Karpas-422 (cell line): ENCODE measurements around the gene EGFLAM. TPM values are rescaled to one million over a fixed set of nuclear protein-coding genes. Genes with fewer than 3 reads are reported as not detected.

Source experiments
- DNase-seq: peaks from one replicate; pipeline ENCODE4 v3.0.0-alpha.2; 2015
- H2AFZ ChIP-seq: fragments of 200-600 bp; sonication (generic); 2 replicates; pipeline ENCODE4 v1.6.1; 2014; ENCODE audit warnings: antibody characterized with exemption, low read length, mixed read lengths
- H3K27ac ChIP-seq: fragments of 200-600 bp; sonication (generic); 2 replicates; pipeline ENCODE4 v1.5.1; 2014; ENCODE audit warnings: mild to moderate bottlenecking, low read length, moderate library complexity
- H3K27me3 ChIP-seq: fragments of 200-600 bp; sonication (generic); 2 replicates; pipeline ENCODE4 v1.6.1; 2014; ENCODE audit warnings: low read length, mixed read lengths
- H3K36me3 ChIP-seq: fragments of 200-600 bp; sonication (generic); 2 replicates; pipeline ENCODE4 v1.6.1; 2014; ENCODE audit warnings: low read length, mixed read lengths; ENCODE audit not compliant: insufficient read depth
- H3K4me1 ChIP-seq: fragments of 200-600 bp; sonication (generic); 2 replicates; pipeline ENCODE4 v1.6.1; 2014; ENCODE audit warnings: mild to moderate bottlenecking, low read length, mixed read lengths
- H3K4me2 ChIP-seq: fragments of 200-600 bp; sonication (generic); 2 replicates; pipeline ENCODE4 v1.6.1; 2014; ENCODE audit warnings: low read length, low read depth, mild to moderate bottlenecking; ENCODE audit not compliant: poor library complexity, severe bottlenecking
- H3K4me3 ChIP-seq: fragments of 200-600 bp; sonication (generic); 2 replicates; pipeline ENCODE4 v1.5.1; 2014; ENCODE audit warnings: mild to moderate bottlenecking, antibody characterized with exemption, low read length, mixed read lengths
- H3K79me2 ChIP-seq: fragments of 200-600 bp; sonication (generic); 2 replicates; pipeline ENCODE4 v1.6.1; 2014; ENCODE audit warnings: mild to moderate bottlenecking, low read length, mixed read lengths
- H3K9ac ChIP-seq: fragments of 200-600 bp; sonication (generic); 2 replicates; pipeline ENCODE4 v1.6.0; 2014; ENCODE audit warnings: low read length
- H3K9me2 ChIP-seq: fragments of 200-600 bp; sonication (generic), shearing (Covaris generic); replicated peaks from 2 replicates; pipeline ENCODE4 v1.6.0; 2014; ENCODE audit warnings: mild to moderate bottlenecking, low read length, moderate library complexity; ENCODE audit not compliant: insufficient read depth
- H3K9me3 ChIP-seq: fragments of 300-700, 200-600 bp; sonication (generic); 2 replicates; pipeline ENCODE4 v1.6.1; 2014; ENCODE audit warnings: low read length, mixed read lengths
- H4K20me1 ChIP-seq: fragments of 200-600 bp; sonication (generic); 2 replicates; pipeline ENCODE4 v1.6.1; 2014; ENCODE audit warnings: mild to moderate bottlenecking, antibody characterized with exemption, low read length, low read depth; ENCODE audit not compliant: insufficient read depth
- total RNA-seq: library from RNA; depleted of rRNA; stranded (reverse); fragments of >200 nt; shearing (Covaris generic); gene quantifications from 2 replicates; pipeline ENCODE4 v1.2.3, GENCODE V29; 2014; ENCODE audit warnings: low replicate concordance

EGFLAM gene
- total RNA-seq, 1 experiment from 2014 or later = not detected

DNA sequence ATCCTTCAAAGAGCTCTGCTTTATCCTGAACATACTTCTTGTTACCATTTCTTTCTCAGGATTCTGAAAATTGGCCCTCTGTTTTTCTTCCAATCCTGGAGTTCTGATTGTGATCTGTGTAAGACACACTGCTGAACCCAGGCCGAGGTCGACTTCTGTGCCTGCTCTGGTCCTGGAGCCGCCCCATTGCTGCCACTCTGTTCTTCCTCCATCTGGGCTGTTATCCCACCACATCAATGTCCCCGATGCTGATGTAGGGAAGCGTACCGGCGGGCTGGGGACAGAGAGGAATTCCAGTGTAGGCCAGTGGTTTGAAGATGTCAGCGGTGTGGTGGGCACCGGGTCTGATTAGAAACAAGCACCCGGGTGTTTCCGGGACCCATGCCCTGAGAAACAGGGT, 195.6 kb downstream of the EGFLAM start:
- Histone ChIP-seq H3K4me1 (peaks cover 37% of the 10 kb centered on the region), H3K4me3 (no peak overlapping the region), H4K20me1 (peaks cover 31% of the 10 kb centered on the region; the same call in 1 of the 2 replicates), H2AFZ (no peak overlapping the region), H3K36me3 (no peaks in the 10 kb centered on the region), H3K4me2 (peak overlapping the region; percentile 42), H3K9me3 (no peaks in the 10 kb centered on the region), H3K9ac (no peak overlapping the region), H3K27me3 (no peaks in the 10 kb centered on the region), H3K27ac (no peak overlapping the region), H3K9me2 (no peaks in the 10 kb centered on the region), H3K79me2 (no peaks in the 10 kb centered on the region)
- DNase-seq = no peak

DNA sequence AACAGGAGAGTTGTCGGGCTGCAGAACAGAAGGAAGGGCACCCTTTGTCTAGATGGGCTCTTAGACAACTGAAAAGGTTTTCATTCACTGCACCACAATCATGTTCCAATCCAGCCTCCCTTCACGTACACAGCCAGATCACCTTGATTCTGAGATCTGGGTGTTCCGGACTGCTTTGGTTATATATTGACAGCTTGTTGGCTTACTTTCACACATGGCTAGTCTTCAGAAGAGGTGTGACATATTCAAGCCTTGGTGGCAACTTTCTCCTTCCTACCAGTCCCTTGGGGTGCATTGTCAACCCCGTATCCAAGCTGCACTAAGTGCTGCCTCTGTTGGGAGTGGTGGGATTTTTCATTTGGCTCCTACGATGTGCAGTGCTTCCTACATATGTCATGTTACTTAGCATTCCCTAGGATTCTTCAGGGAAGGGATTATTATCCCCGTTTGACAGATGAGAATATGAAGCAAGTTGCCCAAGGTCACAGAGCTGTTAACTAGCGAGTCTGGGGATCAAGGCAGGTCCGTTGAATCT, 197.5 kb downstream of the EGFLAM start:
- H3K4me1 ChIP-seq = peaks cover 37% of the 10 kb centered on the region
- H3K4me3 ChIP-seq = no peak overlapping the region
- H3K9ac ChIP-seq = no peak overlapping the region
- H3K9me2 ChIP-seq = no peaks in the 10 kb centered on the region
- no peak overlapping the region for H2AFZ ChIP-seq
- no peaks in the 10 kb centered on the region for H3K36me3 ChIP-seq
- H3K27ac ChIP-seq = no peak overlapping the region
- peaks cover 28% of the 10 kb centered on the region; the same call in 1 of the 2 replicates for H4K20me1 ChIP-seq
- H3K9me3 ChIP-seq = no peaks in the 10 kb centered on the region
- no peaks in the 10 kb centered on the region for H3K79me2 ChIP-seq
- H3K4me2 ChIP-seq = no peak overlapping the region
- no peak for DNase-seq
- no peaks in the 10 kb centered on the region for H3K27me3 ChIP-seq

DNA sequence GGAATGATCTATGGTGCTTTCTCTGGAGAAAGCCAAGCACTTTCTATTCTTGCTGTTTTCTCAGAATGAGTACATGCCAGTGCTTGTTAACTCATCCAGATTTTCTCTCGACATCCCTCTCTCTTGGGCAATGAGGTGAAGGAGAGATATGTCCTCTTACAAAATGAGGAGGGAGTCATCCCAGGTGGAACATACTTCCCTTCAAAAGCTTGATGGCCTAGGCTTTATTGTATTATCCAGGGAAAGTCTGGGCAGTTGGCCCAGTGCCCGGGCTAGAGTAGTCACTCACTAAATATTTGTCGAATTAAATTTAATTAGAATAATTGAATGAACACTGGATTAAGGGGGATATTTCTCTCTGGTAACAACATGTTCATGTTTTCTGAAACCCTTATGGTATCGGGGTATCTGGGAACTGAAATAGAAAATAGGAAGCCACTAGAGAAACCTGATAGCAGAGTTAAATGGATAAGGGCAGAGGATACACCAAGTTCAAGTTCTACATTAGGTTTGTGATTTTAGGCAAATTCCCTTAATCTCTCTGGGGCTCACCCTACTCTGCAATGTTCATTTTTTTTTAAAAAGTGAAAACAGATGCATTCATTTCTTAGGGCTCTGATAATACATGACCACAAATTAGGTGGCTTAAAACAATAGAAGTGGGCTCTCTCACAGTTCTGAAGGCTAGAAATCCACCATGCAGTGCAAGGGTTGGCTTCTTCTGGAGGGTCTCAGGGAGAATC, 198.5 kb downstream of the EGFLAM start:
- Histone ChIP-seq H3K9me3 (no peaks in the 10 kb centered on the region), H2AFZ (no peak overlapping the region), H3K9me2 (no peaks in the 10 kb centered on the region), H3K4me2 (no peak overlapping the region), H3K79me2 (no peaks in the 10 kb centered on the region), H3K27ac (no peak overlapping the region), H3K4me3 (no peak overlapping the region), H3K27me3 (no peaks in the 10 kb centered on the region), H3K4me1 (peaks cover 37% of the 10 kb centered on the region), H4K20me1 (peaks cover 23% of the 10 kb centered on the region; the same call in 1 of the 2 replicates), H3K36me3 (no peaks in the 10 kb centered on the region), H3K9ac (no peak overlapping the region)
- DNase-seq = no peak

DNA sequence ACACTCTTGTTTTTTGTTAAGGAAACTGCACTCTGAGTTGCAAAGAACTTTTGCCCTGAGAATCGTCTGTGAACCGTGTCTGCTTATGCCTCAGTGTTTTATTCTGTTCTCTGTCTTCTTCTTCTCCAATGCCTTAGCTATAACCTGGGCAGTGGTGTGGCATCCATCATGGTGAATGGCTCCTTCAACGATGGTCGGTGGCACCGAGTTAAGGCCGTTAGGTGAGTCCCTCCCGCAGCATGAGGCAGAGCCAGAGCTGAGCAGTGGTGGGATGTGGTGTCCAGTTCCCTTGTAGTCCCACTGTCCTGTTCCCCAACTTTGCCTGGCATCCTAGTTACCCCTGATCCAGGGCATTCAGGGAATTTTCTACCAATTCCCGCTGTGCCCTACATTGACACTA, 199.8 kb downstream of the EGFLAM start:
- Histone ChIP-seq H3K4me1 (peaks cover 29% of the 10 kb centered on the region), H3K4me3 (no peak overlapping the region), H3K4me2 (no peak overlapping the region), H2AFZ (no peak overlapping the region), H3K27me3 (no peaks in the 10 kb centered on the region), H3K36me3 (no peaks in the 10 kb centered on the region), H3K79me2 (no peaks in the 10 kb centered on the region), H3K9ac (no peak overlapping the region), H3K27ac (no peak overlapping the region), H3K9me3 (no peaks in the 10 kb centered on the region), H4K20me1 (peaks cover 11% of the 10 kb centered on the region; the same call in 1 of the 2 replicates), H3K9me2 (no peaks in the 10 kb centered on the region)
- DNase-seq = no peak

DNA sequence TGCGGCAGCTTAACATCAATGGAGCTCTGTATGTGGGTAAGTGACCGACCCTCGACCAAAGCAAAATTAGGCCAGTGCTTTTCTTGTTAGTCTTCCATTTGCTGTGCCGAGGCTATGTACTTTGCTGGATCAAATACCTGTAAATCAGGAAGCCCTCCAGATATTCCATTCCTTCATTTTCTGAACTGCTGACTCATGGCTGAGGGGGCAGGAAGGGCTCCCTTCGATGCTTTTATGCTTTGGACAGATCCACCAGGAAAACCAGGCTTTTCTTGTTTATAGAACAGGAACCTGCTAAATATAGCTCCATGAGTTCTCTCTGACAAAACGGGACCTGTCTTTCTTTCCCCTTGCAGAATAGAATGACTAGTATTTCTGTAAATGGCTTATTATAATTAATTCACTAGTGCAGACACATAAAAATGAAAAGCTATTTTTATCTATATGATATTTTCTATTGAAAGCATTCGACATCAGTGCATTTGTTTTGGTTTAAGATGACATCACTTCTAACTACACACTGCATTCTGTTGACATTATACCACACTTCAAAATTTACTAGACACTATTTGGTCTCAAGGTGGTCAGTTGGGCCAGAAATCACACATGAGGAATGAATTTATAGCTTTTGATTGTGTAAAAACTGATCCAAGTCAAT, 204.7 kb downstream of the EGFLAM start:
- Histone ChIP-seq H4K20me1 (peaks cover 5% of the 10 kb centered on the region; the same call in 1 of the 2 replicates), H3K79me2 (no peaks in the 10 kb centered on the region), H3K36me3 (no peaks in the 10 kb centered on the region), H3K4me1 (peaks cover 5% of the 10 kb centered on the region; the same call in 1 of the 2 replicates), H3K27ac (no peak overlapping the region), H3K9me2 (no peaks in the 10 kb centered on the region), H3K4me3 (no peak overlapping the region), H3K9ac (no peak overlapping the region), H2AFZ (no peak overlapping the region), H3K9me3 (no peaks in the 10 kb centered on the region), H3K27me3 (no peaks in the 10 kb centered on the region), H3K4me2 (no peak overlapping the region)
- DNase-seq = no peak

DNA sequence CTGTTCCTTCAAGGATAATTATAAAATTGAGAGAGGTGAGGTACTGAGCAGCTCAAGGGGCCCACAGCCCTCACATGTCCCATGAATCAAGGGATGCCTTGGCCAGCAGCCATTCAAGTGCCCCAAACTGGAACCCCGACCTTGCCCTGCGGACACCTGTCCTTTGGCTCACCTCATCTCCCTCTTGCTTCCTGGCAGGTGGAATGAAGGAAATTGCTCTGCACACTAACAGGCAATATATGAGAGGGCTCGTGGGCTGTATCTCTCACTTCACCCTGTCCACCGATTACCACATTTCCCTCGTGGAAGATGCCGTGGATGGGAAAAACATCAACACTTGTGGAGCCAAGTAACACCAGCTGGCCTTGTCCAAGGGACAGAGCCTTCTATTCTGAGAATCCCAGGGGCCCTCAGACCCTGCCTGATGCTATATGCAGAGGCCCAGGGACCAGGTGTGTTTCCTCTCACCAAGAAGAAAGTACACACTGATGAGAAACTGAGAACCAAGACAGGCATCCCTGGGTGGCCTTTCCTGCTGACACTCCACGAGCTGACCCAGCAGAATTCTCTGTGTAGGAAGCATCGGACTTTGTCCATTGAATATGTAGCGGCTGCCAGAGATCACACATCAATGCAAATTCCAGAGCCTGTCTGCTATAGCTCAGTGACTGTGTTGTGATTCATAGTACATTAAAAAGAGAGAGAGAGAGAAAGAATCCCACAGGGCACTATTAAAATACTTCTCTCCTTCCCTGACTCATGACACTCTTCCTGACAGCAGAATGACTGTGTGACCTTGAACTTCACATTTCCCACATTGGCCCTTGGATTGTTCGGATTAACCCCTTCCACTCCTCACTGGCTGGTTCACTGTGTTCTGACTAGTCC, 205.5 kb downstream of the EGFLAM start:
- DNase-seq = no peak
- Histone ChIP-seq H3K9me2 (no peaks in the 10 kb centered on the region), H3K27me3 (no peaks in the 10 kb centered on the region)

DNA sequence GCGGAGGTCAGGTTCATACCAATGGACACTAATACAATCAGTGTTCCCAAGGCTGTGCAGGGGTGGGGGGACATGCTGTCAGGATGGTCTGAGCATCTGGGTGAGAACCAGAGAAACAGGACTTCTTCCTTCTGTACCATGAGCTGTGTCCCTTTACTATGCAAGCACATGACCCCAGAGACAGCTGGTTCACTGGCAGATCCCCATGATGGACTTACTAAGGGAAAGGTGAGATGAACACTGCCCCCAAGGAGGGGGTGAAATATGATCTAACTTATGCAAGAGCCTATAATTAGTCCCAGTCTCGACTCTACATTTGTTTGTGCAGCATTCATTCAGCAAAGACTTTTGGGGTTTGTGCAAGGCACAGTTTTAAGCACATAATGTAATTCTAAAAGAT, 206.7 kb downstream of the EGFLAM start:
- Histone ChIP-seq H4K20me1 (peaks cover 5% of the 10 kb centered on the region; the same call in 1 of the 2 replicates), H3K4me3 (no peak overlapping the region), H3K4me1 (peaks cover 5% of the 10 kb centered on the region; the same call in 1 of the 2 replicates), H2AFZ (no peak overlapping the region), H3K4me2 (no peak overlapping the region), H3K36me3 (no peaks in the 10 kb centered on the region), H3K9me3 (no peaks in the 10 kb centered on the region), H3K9me2 (no peaks in the 10 kb centered on the region), H3K27ac (no peak overlapping the region), H3K79me2 (no peaks in the 10 kb centered on the region), H3K9ac (no peak overlapping the region), H3K27me3 (no peaks in the 10 kb centered on the region)
- DNase-seq = no peak

More for the DNA sequence above, 205.5 kb downstream of the EGFLAM start:
- no peak overlapping the region for H3K4me2 ChIP-seq
- H3K79me2 ChIP-seq = no peaks in the 10 kb centered on the region
- H3K9me3 ChIP-seq = no peaks in the 10 kb centered on the region
- no peak overlapping the region for H3K4me3 ChIP-seq
- peaks cover 5% of the 10 kb centered on the region; the same call in 1 of the 2 replicates for H3K4me1 ChIP-seq
- no peak overlapping the region for H3K9ac ChIP-seq
- H3K36me3 ChIP-seq = no peaks in the 10 kb centered on the region
- no peak overlapping the region for H2AFZ ChIP-seq
- no peak overlapping the region for H3K27ac ChIP-seq
- H4K20me1 ChIP-seq = peaks cover 5% of the 10 kb centered on the region; the same call in 1 of the 2 replicates
